SU-DHL-6 (cell line): Measurements from ENCODE around the gene NBPF1.
"Not testable (repeated sequence)": the region's sequence is repeated elsewhere in the genome, so short reads cannot be mapped to it uniquely, and the experiment has no call there.

ENCODE experiments used
- EZH2phosphoT487 ChIP-seq: fragments of 200-600 bp; sonication (generic), shearing (Covaris generic); conservative IDR thresholded peaks from 2 replicates; pipeline ENCODE4 v1.6.1; 2018; ENCODE audit warnings: mild to moderate bottlenecking, antibody characterized with exemption, low read length, moderate library complexity, mixed read lengths
- TF ChIP-seq, protein P1 (sequence below): fragments of 200-600 bp; sonication (generic); IDR thresholded peaks from one replicate; pipeline ENCODE4 v1.5.1; 2017; ENCODE audit warnings: antibody characterized with exemption, mild to moderate bottlenecking, low read length, moderate library complexity; ENCODE audit not compliant: insufficient read depth, poor library complexity, severe bottlenecking

GRCh38 chr1:16600855-16601786 is 12.2 kb downstream of the NBPF1 start:
- TF ChIP-seq, protein P1, sequence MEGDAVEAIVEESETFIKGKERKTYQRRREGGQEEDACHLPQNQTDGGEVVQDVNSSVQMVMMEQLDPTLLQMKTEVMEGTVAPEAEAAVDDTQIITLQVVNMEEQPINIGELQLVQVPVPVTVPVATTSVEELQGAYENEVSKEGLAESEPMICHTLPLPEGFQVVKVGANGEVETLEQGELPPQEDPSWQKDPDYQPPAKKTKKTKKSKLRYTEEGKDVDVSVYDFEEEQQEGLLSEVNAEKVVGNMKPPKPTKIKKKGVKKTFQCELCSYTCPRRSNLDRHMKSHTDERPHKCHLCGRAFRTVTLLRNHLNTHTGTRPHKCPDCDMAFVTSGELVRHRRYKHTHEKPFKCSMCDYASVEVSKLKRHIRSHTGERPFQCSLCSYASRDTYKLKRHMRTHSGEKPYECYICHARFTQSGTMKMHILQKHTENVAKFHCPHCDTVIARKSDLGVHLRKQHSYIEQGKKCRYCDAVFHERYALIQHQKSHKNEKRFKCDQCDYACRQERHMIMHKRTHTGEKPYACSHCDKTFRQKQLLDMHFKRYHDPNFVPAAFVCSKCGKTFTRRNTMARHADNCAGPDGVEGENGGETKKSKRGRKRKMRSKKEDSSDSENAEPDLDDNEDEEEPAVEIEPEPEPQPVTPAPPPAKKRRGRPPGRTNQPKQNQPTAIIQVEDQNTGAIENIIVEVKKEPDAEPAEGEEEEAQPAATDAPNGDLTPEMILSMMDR = not testable (repeated sequence)
- TF ChIP-seq EZH2phosphoT487 = not testable (repeated sequence)
